ENCODE results near the gene C16orf82. TPM values are rescaled to one million over a fixed set of nuclear protein-coding genes. Genes with fewer than 3 reads are reported as not detected.

C16orf82 gene
- total RNA-seq, result not detected in 2 replicates
- long read RNA-seq, result 0 reads

DNA sequence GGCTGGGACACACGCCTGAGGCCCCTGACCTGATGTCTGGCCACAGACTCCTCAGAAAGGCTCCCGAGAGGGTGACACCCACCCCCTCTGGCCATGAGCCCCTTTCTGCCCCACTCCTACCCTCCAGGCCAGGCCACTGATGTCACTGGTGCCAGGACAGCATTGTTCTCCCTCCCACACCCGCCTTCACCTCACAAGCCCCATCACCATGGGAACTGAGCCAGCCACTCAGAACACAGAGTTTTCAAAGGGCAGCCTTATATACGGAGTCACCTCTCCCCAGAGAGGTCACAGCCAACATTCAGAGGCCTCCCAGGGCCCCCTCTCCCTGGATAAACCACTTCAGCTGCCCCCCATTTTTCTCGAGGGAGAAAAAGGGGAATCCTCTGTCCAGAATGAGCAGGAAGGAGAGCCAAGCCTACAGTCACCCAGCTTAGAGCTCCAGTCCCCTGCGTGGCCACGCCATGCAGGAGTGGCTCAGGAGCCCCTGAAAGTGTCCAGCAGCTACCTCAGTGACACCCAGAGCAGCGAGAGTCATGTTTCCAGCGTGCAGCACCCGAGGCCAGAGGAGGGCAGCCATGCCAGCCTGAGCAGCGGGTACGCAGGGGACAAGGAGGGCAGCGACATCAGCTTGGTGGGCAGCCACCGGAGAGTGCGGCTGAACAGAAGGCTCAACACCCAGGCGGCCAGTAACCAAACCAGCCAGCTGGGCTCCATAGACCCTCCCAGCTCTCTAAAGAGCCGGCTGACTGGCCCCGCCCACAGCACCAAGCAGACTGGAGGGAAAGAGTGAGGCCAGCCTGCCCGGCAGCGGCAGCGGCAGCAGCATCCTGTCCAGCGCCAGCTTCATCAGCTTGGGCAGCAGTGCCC lies at the start of gene C16orf82:
TSS of gene C16orf82 (plus strand) at position 260 of the 870 bp plus-strand sequence.
- H3K9me3 Mint-ChIP-seq (ENCODE audit: low read depth), result no peaks in the 10 kb centered on the region
- no peaks in the 10 kb centered on the region for H3K4me1 Mint-ChIP-seq (ENCODE audit: low read depth)
- no peaks in the 10 kb centered on the region for H3K36me3 Mint-ChIP-seq (ENCODE audit: insufficient read depth)
- H3K27me3 Mint-ChIP-seq, result peaks cover 21% of the 10 kb centered on the region
- H3K4me3 Mint-ChIP-seq (ENCODE audit: low read depth), result no peak within 1 kb of the TSS
- TF ChIP-seq, protein P1, sequence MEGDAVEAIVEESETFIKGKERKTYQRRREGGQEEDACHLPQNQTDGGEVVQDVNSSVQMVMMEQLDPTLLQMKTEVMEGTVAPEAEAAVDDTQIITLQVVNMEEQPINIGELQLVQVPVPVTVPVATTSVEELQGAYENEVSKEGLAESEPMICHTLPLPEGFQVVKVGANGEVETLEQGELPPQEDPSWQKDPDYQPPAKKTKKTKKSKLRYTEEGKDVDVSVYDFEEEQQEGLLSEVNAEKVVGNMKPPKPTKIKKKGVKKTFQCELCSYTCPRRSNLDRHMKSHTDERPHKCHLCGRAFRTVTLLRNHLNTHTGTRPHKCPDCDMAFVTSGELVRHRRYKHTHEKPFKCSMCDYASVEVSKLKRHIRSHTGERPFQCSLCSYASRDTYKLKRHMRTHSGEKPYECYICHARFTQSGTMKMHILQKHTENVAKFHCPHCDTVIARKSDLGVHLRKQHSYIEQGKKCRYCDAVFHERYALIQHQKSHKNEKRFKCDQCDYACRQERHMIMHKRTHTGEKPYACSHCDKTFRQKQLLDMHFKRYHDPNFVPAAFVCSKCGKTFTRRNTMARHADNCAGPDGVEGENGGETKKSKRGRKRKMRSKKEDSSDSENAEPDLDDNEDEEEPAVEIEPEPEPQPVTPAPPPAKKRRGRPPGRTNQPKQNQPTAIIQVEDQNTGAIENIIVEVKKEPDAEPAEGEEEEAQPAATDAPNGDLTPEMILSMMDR (IDR thresholded peaks at IDR 0.05; ENCODE audit: unreplicated experiment), result no peak
- H3K27ac Mint-ChIP-seq, result no peak within 1 kb of the TSS
- DNase-seq (ENCODE audit: low spot score, unreplicated experiment), result no peak

DNA sequence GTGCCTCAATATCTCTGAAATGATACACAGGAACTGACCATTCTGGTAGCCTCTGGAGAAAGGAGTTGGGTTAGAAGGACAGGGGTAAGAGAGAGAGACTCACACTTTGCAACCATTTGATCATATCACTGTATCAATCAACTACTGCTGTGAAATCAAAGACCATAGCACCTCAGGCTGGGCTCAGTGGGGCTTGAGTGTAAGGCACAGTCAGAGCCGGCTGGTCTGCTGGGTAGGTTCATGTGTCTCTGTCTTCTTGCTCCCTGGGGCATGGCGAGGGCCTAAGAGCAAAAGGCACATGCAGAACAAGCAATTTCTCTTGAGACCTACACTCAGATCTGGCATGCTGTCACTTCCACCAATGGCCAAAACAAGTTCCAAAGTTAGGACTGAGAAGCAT lies 46.7 kb upstream of the C16orf82 start:
- peaks cover 10% of the 10 kb centered on the region for H3K9me3 Mint-ChIP-seq (ENCODE audit: low read depth)
- H3K4me1 Mint-ChIP-seq (ENCODE audit: low read depth), result peaks cover 8% of the 10 kb centered on the region
- peaks cover 2% of the 10 kb centered on the region for H3K27me3 Mint-ChIP-seq
- TF ChIP-seq, protein P1 (IDR thresholded peaks at IDR 0.05; ENCODE audit: unreplicated experiment), result no peak
- no peak overlapping the region for H3K4me3 Mint-ChIP-seq (ENCODE audit: low read depth)
- DNase-seq (ENCODE audit: low spot score, unreplicated experiment), result no peak
- H3K36me3 Mint-ChIP-seq (ENCODE audit: insufficient read depth), result no peaks in the 10 kb centered on the region
- no peak overlapping the region for H3K27ac Mint-ChIP-seq

DNA sequence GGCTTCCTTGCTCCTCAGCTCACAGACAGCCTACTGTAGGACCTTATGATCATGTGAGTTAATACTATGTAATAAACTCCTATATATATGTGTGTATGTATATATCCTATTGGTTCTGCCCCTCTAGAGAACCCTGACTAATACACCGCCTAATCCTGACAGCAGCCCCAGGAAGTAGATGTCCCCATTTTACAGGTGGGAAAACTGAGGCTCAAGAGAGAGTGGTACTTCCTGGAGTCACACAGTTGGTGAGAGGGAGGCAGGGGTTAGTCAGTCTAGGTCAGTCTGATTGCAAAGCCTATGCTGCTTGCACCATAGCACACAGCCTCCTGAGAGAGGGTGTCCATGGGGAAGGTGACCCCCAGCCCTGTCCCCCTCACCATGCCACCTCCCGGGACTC lies 42.7 kb upstream of the C16orf82 start:
- no peak overlapping the region for H3K4me3 Mint-ChIP-seq (ENCODE audit: low read depth)
- no peak for DNase-seq (ENCODE audit: low spot score, unreplicated experiment)
- H3K36me3 Mint-ChIP-seq (ENCODE audit: insufficient read depth), result no peaks in the 10 kb centered on the region
- no peak overlapping the region for H3K27ac Mint-ChIP-seq
- TF ChIP-seq, protein P1 (IDR thresholded peaks at IDR 0.05; ENCODE audit: unreplicated experiment), result no peak
- peaks cover under 1% of the 10 kb centered on the region for H3K27me3 Mint-ChIP-seq
- peaks cover 9% of the 10 kb centered on the region for H3K9me3 Mint-ChIP-seq (ENCODE audit: low read depth)
- H3K4me1 Mint-ChIP-seq (ENCODE audit: low read depth), result no peaks in the 10 kb centered on the region

DNA sequence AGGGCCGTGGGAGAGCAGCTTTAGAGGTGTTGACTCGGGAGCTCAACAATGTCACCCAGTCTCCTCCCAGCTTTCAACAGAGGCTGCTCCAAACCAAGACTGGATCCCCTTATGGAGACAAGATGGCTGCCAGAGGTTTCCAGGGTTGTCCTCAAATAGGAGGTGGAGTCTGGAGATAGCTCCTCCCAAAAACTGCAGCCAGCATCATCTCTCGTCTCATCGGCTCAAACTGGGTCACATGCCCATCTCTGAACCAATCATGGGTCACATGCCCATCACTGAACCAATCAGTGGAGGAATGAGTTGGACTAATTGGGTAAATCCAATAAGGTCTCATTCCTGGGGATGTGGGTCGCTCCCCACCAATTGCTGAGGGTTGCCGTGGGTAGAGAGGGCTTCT lies 41.1 kb upstream of the C16orf82 start:
- Mint-ChIP-seq H3K27me3 (peaks cover 6% of the 10 kb centered on the region), H3K4me1 (ENCODE audit: low read depth) (no peaks in the 10 kb centered on the region), H3K36me3 (ENCODE audit: insufficient read depth) (no peaks in the 10 kb centered on the region), H3K9me3 (ENCODE audit: low read depth) (peaks cover under 1% of the 10 kb centered on the region), H3K27ac (no peak overlapping the region), H3K4me3 (ENCODE audit: low read depth) (no peak overlapping the region)
- TF ChIP-seq, protein P1 (IDR thresholded peaks at IDR 0.05; ENCODE audit: unreplicated experiment), result no peak
- DNase-seq (ENCODE audit: low spot score, unreplicated experiment), result no peak

DNA sequence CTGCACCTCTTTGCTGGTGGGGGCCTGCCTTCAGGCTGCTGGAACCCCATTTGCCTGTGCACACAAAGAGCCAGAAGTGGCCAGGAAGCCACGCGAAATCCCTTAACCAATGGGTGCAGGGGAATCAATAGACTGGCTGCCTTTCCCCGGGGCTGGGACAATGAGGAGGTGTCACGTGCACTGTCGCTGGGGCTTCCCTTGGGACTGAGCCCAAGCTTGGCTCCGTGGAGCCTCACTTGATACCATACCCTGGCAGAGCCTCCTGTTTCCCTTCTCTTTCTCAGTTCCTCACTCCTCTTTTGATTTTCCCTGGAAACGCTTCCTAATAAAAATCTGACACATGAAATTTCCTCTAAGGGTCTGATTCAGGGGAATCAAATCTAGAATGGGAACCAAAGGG lies 38.8 kb upstream of the C16orf82 start:
- Mint-ChIP-seq H3K9me3 (ENCODE audit: low read depth) (no peaks in the 10 kb centered on the region), H3K27me3 (peaks cover 6% of the 10 kb centered on the region), H3K4me1 (ENCODE audit: low read depth) (no peaks in the 10 kb centered on the region), H3K36me3 (ENCODE audit: insufficient read depth) (no peaks in the 10 kb centered on the region), H3K27ac (no peak overlapping the region), H3K4me3 (ENCODE audit: low read depth) (no peak overlapping the region)
- TF ChIP-seq, protein P1 (IDR thresholded peaks at IDR 0.05; ENCODE audit: unreplicated experiment), result no peak
- DNase-seq (ENCODE audit: low spot score, unreplicated experiment), result no peak
